Measurements from ENCODE around the gene N4BP2L1. TPM values are rescaled to one million over a fixed set of nuclear protein-coding genes. Genes with fewer than 3 reads are reported as not detected.

Gene N4BP2L1
- total RNA-seq (2014; rRNA removed; shearing (Covaris generic); ENCODE audit: low replicate concordance) = 14.2 and 17.8 TPM in 2 replicates

GRCh38 chr13:32427852-32428580 lies at the start of gene N4BP2L1:
Gene N4BP2L1 (minus strand): TSS chr13:32428130. CDS start chr13:32428082, 48 bp downstream.
- peak within 1 kb of the TSS; percentile 64 for H3K27ac ChIP-seq (ENCODE audit: low read length)
- no peaks in the 10 kb centered on the region for H4K20me1 ChIP-seq (ENCODE audit: insufficient read depth, low read depth, low read length)
- H2AFZ ChIP-seq (ENCODE audit: low read length) = peak within 1 kb of the TSS; percentile 60
- H3K9me2 ChIP-seq (replicated peaks; ENCODE audit: insufficient read depth, low read length) = no peaks in the 10 kb centered on the region
- H3K36me3 ChIP-seq (ENCODE audit: insufficient read depth, low read length) = no peaks in the 10 kb centered on the region
- peak within 1 kb of the TSS; percentile 94 for H3K4me2 ChIP-seq (ENCODE audit: low read depth, low read length, poor library complexity, severe bottlenecking)
- H3K9ac ChIP-seq (ENCODE audit: low read length) = peak within 1 kb of the TSS; percentile 79
- H3K27me3 ChIP-seq (ENCODE audit: low read length) = no peaks in the 10 kb centered on the region
- DNase-seq = peak; percentile 82
- peaks cover 25% of the 10 kb centered on the region for H3K4me1 ChIP-seq (ENCODE audit: low read length)
- H3K4me3 ChIP-seq (ENCODE audit: low read length) = peak within 1 kb of the TSS; percentile 82
- no peaks in the 10 kb centered on the region for H3K9me3 ChIP-seq (ENCODE audit: low read length)
- H3K79me2 ChIP-seq (ENCODE audit: low read length) = peaks cover 31% of the 10 kb centered on the region

- H4K20me1 ChIP-seq (ENCODE audit: insufficient read depth, low read depth, low read length) = no peaks in the 10 kb centered on the region
- H3K4me2 ChIP-seq (ENCODE audit: low read depth, low read length, poor library complexity, severe bottlenecking) = no peak overlapping the region
- no peak overlapping the region for H3K4me3 ChIP-seq (ENCODE audit: low read length)
- no peaks in the 10 kb centered on the region for H3K27me3 ChIP-seq (ENCODE audit: low read length)
- H3K36me3 ChIP-seq (ENCODE audit: insufficient read depth, low read length) = no peaks in the 10 kb centered on the region
- H3K79me2 ChIP-seq (ENCODE audit: low read length) = no peaks in the 10 kb centered on the region
- no peaks in the 10 kb centered on the region for H3K9me2 ChIP-seq (replicated peaks; ENCODE audit: insufficient read depth, low read length)
- no peaks in the 10 kb centered on the region for H3K9me3 ChIP-seq (ENCODE audit: low read length)
- no peak overlapping the region for H3K9ac ChIP-seq (ENCODE audit: low read length)
- no peak overlapping the region for H2AFZ ChIP-seq (ENCODE audit: low read length)
- no peak overlapping the region for H3K27ac ChIP-seq (ENCODE audit: low read length)
- H3K4me1 ChIP-seq (ENCODE audit: low read length) = no peaks in the 10 kb centered on the region
- no peak for DNase-seq
Observed at GRCh38 chr13:32476892-32477291, 49.0 kb upstream of the N4BP2L1 start.

- no peaks in the 10 kb centered on the region for H4K20me1 ChIP-seq (ENCODE audit: insufficient read depth, low read depth, low read length)
- no peak for DNase-seq
- H3K4me3 ChIP-seq (ENCODE audit: low read length) = no peak overlapping the region
Observed at GRCh38 chr13:32476021-32476731, 48.2 kb upstream of the N4BP2L1 start.

GRCh38 chr13:32474999-32475792 lies 47.3 kb upstream of the N4BP2L1 start:
- Histone ChIP-seq H3K4me3 (ENCODE audit: low read length) (no peak overlapping the region), H3K4me1 (ENCODE audit: low read length) (no peaks in the 10 kb centered on the region), H3K9me2 (replicated peaks; ENCODE audit: insufficient read depth, low read length) (no peaks in the 10 kb centered on the region), H2AFZ (ENCODE audit: low read length) (no peak overlapping the region), H3K27me3 (ENCODE audit: low read length) (no peaks in the 10 kb centered on the region), H3K27ac (ENCODE audit: low read length) (no peak overlapping the region), H3K9me3 (ENCODE audit: low read length) (no peaks in the 10 kb centered on the region), H3K79me2 (ENCODE audit: low read length) (no peaks in the 10 kb centered on the region), H3K9ac (ENCODE audit: low read length) (no peak overlapping the region), H3K36me3 (ENCODE audit: insufficient read depth, low read length) (no peaks in the 10 kb centered on the region), H4K20me1 (ENCODE audit: insufficient read depth, low read depth, low read length) (no peaks in the 10 kb centered on the region), H3K4me2 (ENCODE audit: low read depth, low read length, poor library complexity, severe bottlenecking) (no peak overlapping the region)
- no peak for DNase-seq

More at GRCh38 chr13:32476021-32476731, 48.2 kb upstream of the N4BP2L1 start:
- Histone ChIP-seq H3K9me2 (replicated peaks; ENCODE audit: insufficient read depth, low read length) (no peaks in the 10 kb centered on the region), H3K9me3 (ENCODE audit: low read length) (no peaks in the 10 kb centered on the region), H3K9ac (ENCODE audit: low read length) (no peak overlapping the region), H3K79me2 (ENCODE audit: low read length) (no peaks in the 10 kb centered on the region), H3K36me3 (ENCODE audit: insufficient read depth, low read length) (no peaks in the 10 kb centered on the region), H3K4me1 (ENCODE audit: low read length) (no peaks in the 10 kb centered on the region), H2AFZ (ENCODE audit: low read length) (no peak overlapping the region), H3K4me2 (ENCODE audit: low read depth, low read length, poor library complexity, severe bottlenecking) (no peak overlapping the region), H3K27ac (ENCODE audit: low read length) (no peak overlapping the region), H3K27me3 (ENCODE audit: low read length) (no peaks in the 10 kb centered on the region)

GRCh38 chr13:32473650-32474049 lies 45.7 kb upstream of the N4BP2L1 start:
- H4K20me1 ChIP-seq (ENCODE audit: insufficient read depth, low read depth, low read length) = no peaks in the 10 kb centered on the region
- no peaks in the 10 kb centered on the region for H3K4me1 ChIP-seq (ENCODE audit: low read length)
- no peak overlapping the region for H3K27ac ChIP-seq (ENCODE audit: low read length)
- no peaks in the 10 kb centered on the region for H3K9me3 ChIP-seq (ENCODE audit: low read length)
- H2AFZ ChIP-seq (ENCODE audit: low read length) = no peak overlapping the region
- no peak overlapping the region for H3K9ac ChIP-seq (ENCODE audit: low read length)
- no peak overlapping the region for H3K4me2 ChIP-seq (ENCODE audit: low read depth, low read length, poor library complexity, severe bottlenecking)
- H3K4me3 ChIP-seq (ENCODE audit: low read length) = no peak overlapping the region
- no peaks in the 10 kb centered on the region for H3K79me2 ChIP-seq (ENCODE audit: low read length)
- no peaks in the 10 kb centered on the region for H3K36me3 ChIP-seq (ENCODE audit: insufficient read depth, low read length)
- DNase-seq = no peak
- H3K9me2 ChIP-seq (replicated peaks; ENCODE audit: insufficient read depth, low read length) = no peaks in the 10 kb centered on the region
- no peaks in the 10 kb centered on the region for H3K27me3 ChIP-seq (ENCODE audit: low read length)

GRCh38 chr13:32472194-32472621 lies 44.3 kb upstream of the N4BP2L1 start:
- no peak overlapping the region for H3K27ac ChIP-seq (ENCODE audit: low read length)
- H3K27me3 ChIP-seq (ENCODE audit: low read length) = no peaks in the 10 kb centered on the region

GRCh38 chr13:32471187-32471922 lies 43.4 kb upstream of the N4BP2L1 start:
- H3K9me3 ChIP-seq (ENCODE audit: low read length) = no peaks in the 10 kb centered on the region
- no peak overlapping the region for H3K27ac ChIP-seq (ENCODE audit: low read length)
- no peaks in the 10 kb centered on the region for H3K27me3 ChIP-seq (ENCODE audit: low read length)
- H2AFZ ChIP-seq (ENCODE audit: low read length) = no peak overlapping the region
- H3K4me3 ChIP-seq (ENCODE audit: low read length) = no peak overlapping the region
- H3K4me2 ChIP-seq (ENCODE audit: low read depth, low read length, poor library complexity, severe bottlenecking) = no peak overlapping the region
- no peaks in the 10 kb centered on the region for H4K20me1 ChIP-seq (ENCODE audit: insufficient read depth, low read depth, low read length)
- H3K36me3 ChIP-seq (ENCODE audit: insufficient read depth, low read length) = no peaks in the 10 kb centered on the region
- H3K9me2 ChIP-seq (replicated peaks; ENCODE audit: insufficient read depth, low read length) = no peaks in the 10 kb centered on the region
- no peaks in the 10 kb centered on the region for H3K79me2 ChIP-seq (ENCODE audit: low read length)
- H3K9ac ChIP-seq (ENCODE audit: low read length) = no peak overlapping the region
- no peak for DNase-seq
- no peaks in the 10 kb centered on the region for H3K4me1 ChIP-seq (ENCODE audit: low read length)

More at GRCh38 chr13:32472194-32472621, 44.3 kb upstream of the N4BP2L1 start:
- Histone ChIP-seq H3K4me2 (ENCODE audit: low read depth, low read length, poor library complexity, severe bottlenecking) (no peak overlapping the region), H3K4me1 (ENCODE audit: low read length) (no peaks in the 10 kb centered on the region), H3K9me3 (ENCODE audit: low read length) (no peaks in the 10 kb centered on the region), H3K9me2 (replicated peaks; ENCODE audit: insufficient read depth, low read length) (no peaks in the 10 kb centered on the region), H3K79me2 (ENCODE audit: low read length) (no peaks in the 10 kb centered on the region), H3K9ac (ENCODE audit: low read length) (no peak overlapping the region), H3K4me3 (ENCODE audit: low read length) (no peak overlapping the region), H3K36me3 (ENCODE audit: insufficient read depth, low read length) (no peaks in the 10 kb centered on the region), H4K20me1 (ENCODE audit: insufficient read depth, low read depth, low read length) (no peaks in the 10 kb centered on the region), H2AFZ (ENCODE audit: low read length) (peak overlapping the region; percentile 38; the same call in 1 of the 2 replicates)
- DNase-seq = no peak

Data from Karpas-422 (cell line).